Measurements from ENCODE around the gene SERPINE3. TPM values are rescaled to one million over a fixed set of nuclear protein-coding genes. Genes with fewer than 3 reads are reported as not detected.

Gene SERPINE3
- total and polyA plus RNA-seq, 8 donors, result 0.55 TPM; not detected in 7

GRCh38 chr13:51298812-51299211, 40.7 kb upstream of the SERPINE3 start:
- intact Hi-C loops (cut with DNase I; ENCODE audit: low total_unique reads), result no loop called here
- Histone ChIP-seq H3K9me3 (no peaks in the 10 kb centered on the region), H3K36me3 (no peaks in the 10 kb centered on the region), H3K4me3 (no peak overlapping the region), H3K27ac (no peak overlapping the region), H3K27me3 (no peaks in the 10 kb centered on the region), H3K4me1 (peaks cover 0 to 3% (median 0%) of the 10 kb centered on the region in 4 donors)
- no peak for DNase-seq
- TF ChIP-seq POLR2A (IDR thresholded peaks at IDR 0.05) (no peak), EP300 (IDR thresholded peaks at IDR 0.05) (no peak), POLR2AphosphoS5 (IDR thresholded peaks at IDR 0.05) (no peak)
- TF ChIP-seq, protein P1, sequence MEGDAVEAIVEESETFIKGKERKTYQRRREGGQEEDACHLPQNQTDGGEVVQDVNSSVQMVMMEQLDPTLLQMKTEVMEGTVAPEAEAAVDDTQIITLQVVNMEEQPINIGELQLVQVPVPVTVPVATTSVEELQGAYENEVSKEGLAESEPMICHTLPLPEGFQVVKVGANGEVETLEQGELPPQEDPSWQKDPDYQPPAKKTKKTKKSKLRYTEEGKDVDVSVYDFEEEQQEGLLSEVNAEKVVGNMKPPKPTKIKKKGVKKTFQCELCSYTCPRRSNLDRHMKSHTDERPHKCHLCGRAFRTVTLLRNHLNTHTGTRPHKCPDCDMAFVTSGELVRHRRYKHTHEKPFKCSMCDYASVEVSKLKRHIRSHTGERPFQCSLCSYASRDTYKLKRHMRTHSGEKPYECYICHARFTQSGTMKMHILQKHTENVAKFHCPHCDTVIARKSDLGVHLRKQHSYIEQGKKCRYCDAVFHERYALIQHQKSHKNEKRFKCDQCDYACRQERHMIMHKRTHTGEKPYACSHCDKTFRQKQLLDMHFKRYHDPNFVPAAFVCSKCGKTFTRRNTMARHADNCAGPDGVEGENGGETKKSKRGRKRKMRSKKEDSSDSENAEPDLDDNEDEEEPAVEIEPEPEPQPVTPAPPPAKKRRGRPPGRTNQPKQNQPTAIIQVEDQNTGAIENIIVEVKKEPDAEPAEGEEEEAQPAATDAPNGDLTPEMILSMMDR (IDR thresholded peaks at IDR 0.05), result no peak
- WGBS, 5 donors, result 78 to 95% (median 85%) methylated on average over 1 of the region's 1 CpG

- intact Hi-C loops (cut with DNase I; ENCODE audit: low total_unique reads), result no loop called here
- no peaks in the 10 kb centered on the region for H3K27me3 ChIP-seq
These were observed 36.4 kb upstream of the SERPINE3 start for GRCh38 chr13:51303063-51303552.

GRCh38 chr13:51303882-51304281, 35.6 kb upstream of the SERPINE3 start:
- no peak overlapping the region for H3K4me3 ChIP-seq
- intact Hi-C loops (cut with DNase I; ENCODE audit: low total_unique reads), result no loop called here
- no peaks in the 10 kb centered on the region for H3K9me3 ChIP-seq
- DNase-seq, result no peak
- H3K27ac ChIP-seq, result no peak overlapping the region
- H3K36me3 ChIP-seq, result no peaks in the 10 kb centered on the region
- no peaks in the 10 kb centered on the region for H3K4me1 ChIP-seq
- no peak for TF ChIP-seq POLR2AphosphoS5 (IDR thresholded peaks at IDR 0.05)
- TF ChIP-seq, protein P1 (IDR thresholded peaks at IDR 0.05), result no peak
- no peak for TF ChIP-seq POLR2A (IDR thresholded peaks at IDR 0.05)
- TF ChIP-seq EP300 (IDR thresholded peaks at IDR 0.05), result no peak
- no peaks in the 10 kb centered on the region for H3K27me3 ChIP-seq

More at GRCh38 chr13:51303063-51303552, 36.4 kb upstream of the SERPINE3 start:
- no peaks in the 10 kb centered on the region for H3K9me3 ChIP-seq
- no peak for TF ChIP-seq POLR2A (IDR thresholded peaks at IDR 0.05)
- TF ChIP-seq EP300 (IDR thresholded peaks at IDR 0.05), result no peak
- TF ChIP-seq, protein P1 (IDR thresholded peaks at IDR 0.05), result no peak
- TF ChIP-seq POLR2AphosphoS5 (IDR thresholded peaks at IDR 0.05), result no peak
- H3K27ac ChIP-seq, result no peak overlapping the region
- whole genome bisulfite sequencing, 5 donors, result 73 to 91% (median 76%) methylated on average over 2 of the region's 2 CpGs
- peaks cover 0 to 3% (median 0%) of the 10 kb centered on the region in 4 donors for H3K4me1 ChIP-seq
- no peak for DNase-seq
- H3K4me3 ChIP-seq, result no peak overlapping the region
- no peaks in the 10 kb centered on the region for H3K36me3 ChIP-seq

DNA sequence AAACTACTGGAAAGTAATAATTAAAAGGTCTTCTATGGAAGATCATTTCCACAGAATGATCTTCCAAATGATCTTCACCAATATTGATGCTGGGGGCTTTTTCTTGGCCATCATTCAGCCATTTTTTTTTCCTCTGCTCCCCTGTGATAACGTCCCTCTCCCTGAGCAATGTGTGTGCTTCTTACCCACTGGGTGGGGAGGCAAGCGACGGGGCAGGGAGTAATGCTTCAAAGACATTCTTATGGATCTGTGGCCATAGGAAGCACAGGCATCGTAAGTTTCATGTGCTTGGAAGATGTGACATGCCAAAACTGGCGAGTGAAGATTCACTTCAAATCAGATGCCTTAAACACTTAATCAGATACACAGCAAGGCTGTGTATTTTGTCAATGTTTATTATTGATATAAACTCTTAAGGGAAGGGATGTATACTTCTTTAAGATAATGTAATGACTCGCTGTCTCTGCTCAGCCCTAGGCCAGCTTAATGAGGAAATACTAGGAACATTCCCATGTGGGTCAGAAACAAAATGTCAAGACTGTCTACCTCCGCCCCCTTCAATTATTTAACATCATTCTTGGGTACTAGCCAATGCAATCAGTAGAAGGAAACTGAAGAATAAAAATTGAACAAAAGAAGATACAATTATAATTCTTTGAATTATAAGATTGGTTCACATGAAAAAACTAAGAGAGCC, 34.1 kb upstream of the SERPINE3 start:
- WGBS, 5 donors, result 69 to 74% (median 72%) methylated on average over 7 of the region's 7 CpGs
- Histone ChIP-seq H3K4me3 (no peak overlapping the region), H3K27me3 (no peaks in the 10 kb centered on the region), H3K36me3 (no peaks in the 10 kb centered on the region), H3K9me3 (no peaks in the 10 kb centered on the region), H3K4me1 (no peaks in the 10 kb centered on the region), H3K27ac (no peak overlapping the region)
- intact Hi-C loops (cut with DNase I; ENCODE audit: low total_unique reads), result no loop called here
- TF ChIP-seq, protein P1 (IDR thresholded peaks at IDR 0.05), result no peak
- no peak for TF ChIP-seq POLR2AphosphoS5 (IDR thresholded peaks at IDR 0.05)
- TF ChIP-seq EP300 (IDR thresholded peaks at IDR 0.05), result no peak
- no peak for TF ChIP-seq POLR2A (IDR thresholded peaks at IDR 0.05)
- DNase-seq, result no peak
